Body of pancreas (tissue), 4 donors: Measurements from ENCODE around the gene ANKS1B. TPM values are rescaled to one million over a fixed set of nuclear protein-coding genes. Genes with fewer than 3 reads are reported as not detected.
"Not testable (repeated sequence)": the region's sequence is repeated elsewhere in the genome, so short reads cannot be mapped to it uniquely, and the experiment has no call there.

Source experiments
- ATAC-seq: fragments of 150-250 bp; one replicate; pipeline ENCODE4 v1.9.1; 2016
- DNase-seq, 4 donors: peaks; one replicate each; pipeline ENCODE4 v3.0.0-alpha.2; 2019
- H3K27ac ChIP-seq, 4 donors: fragments of 200-600 bp; sonication (generic); 1 replicate in 3 of 4; 2 replicates in 1 of 4; pipeline versions ENCODE4 v1.5.1 to v1.6.1; 2016 to 2019; ENCODE audit warnings: mild to moderate bottlenecking in 1 of 4, mixed read lengths in 1 of 4, moderate library complexity in 1 of 4
- H3K27me3 ChIP-seq, 2 donors: fragments of 200-600 bp; sonication (generic); one replicate each; pipeline ENCODE4 v1.6.0; 2016; ENCODE audit warnings: mild to moderate bottlenecking in 1 of 2
- H3K36me3 ChIP-seq, 2 donors: fragments of 200-600 bp; sonication (generic); replicated peaks in 1 of 2; 2 replicates each; pipeline ENCODE4 v1.5.1; 2016; ENCODE audit warnings: low read depth in 2 of 2; ENCODE audit not compliant: insufficient read depth in 1 of 2
- H3K4me1 ChIP-seq: fragments of 200-600 bp; sonication (generic); one replicate; pipeline ENCODE4 v1.6.0; 2016
- H3K4me3 ChIP-seq, 2 donors: fragments of 200-600 bp; sonication (generic); 1 replicate in 1 of 2; 2 replicates in 1 of 2; pipeline ENCODE4 v1.5.1; 2016 to 2019
- H3K9me3 ChIP-seq, 3 donors: fragments of 200-600 bp; sonication (generic); 1 replicate in 2 of 3; 2 replicates in 1 of 3; pipeline ENCODE4 v1.5.1; 2016
- CTCF ChIP-seq, 7 experiments: fragments of 450-650 bp in 4 of 7; fragments of 200-600 bp in 3 of 7; sonication (generic) in 3 of 7; IDR thresholded peaks; one replicate each; pipeline ENCODE4 v1.5.1; 2016 to 2019; ENCODE audit warnings: antibody characterized with exemption in 7 of 7
- POLR2A ChIP-seq, 3 donors: fragments of 450-650 bp; IDR thresholded peaks; one replicate each; pipeline ENCODE4 v1.6.1; 2016; ENCODE audit warnings: antibody characterized with exemption in 3 of 3, mild to moderate bottlenecking in 2 of 3
- WGBS, 2 donors: methylation state at CpG; one replicate each; pipeline ENCODE4 v1.1.5; 2017; 5-methylcytosine and 5-hydroxymethylcytosine counted together
- intact Hi-C: fragments of 100-400 bp; cut with DNase I; formaldehyde crosslinking; loops from one replicate; pipeline ENCODE4 v1.15.1; 2023
- total RNA-seq, 2 donors: library from RNA; depleted of rRNA; stranded (reverse); fragments of >200 nt; gene quantifications; one replicate each; pipeline ENCODE4 v1.1.0, GENCODE V29; 2016

The ANKS1B gene
- total RNA-seq, 2 donors from 2014 or later = 2.1 to 10.2 TPM

- 74 to 75% methylated on average over 2 of the region's 2 CpGs for WGBS, 2 donors
- no peak for ATAC-seq
These were observed 40.3 kb upstream of the ANKS1B start for GRCh38 chr12:100024974-100025555.

GRCh38 chr12:100020370-100020769 lies 35.6 kb upstream of the ANKS1B start:
- TF ChIP-seq POLR2A (IDR thresholded peaks at IDR 0.05) (no peak), CTCF (IDR thresholded peaks at IDR 0.05) (no peak)
- H3K4me3 ChIP-seq = no peak overlapping the region
- ATAC-seq (no peak), DNase-seq (no peak)
- intact Hi-C loops = no loop called here
- no peaks in the 10 kb centered on the region for H3K9me3 ChIP-seq
- WGBS, 2 donors = 56 to 63% methylated on average over 1 of the region's 1 CpG
- no peaks in the 10 kb centered on the region for H3K27me3 ChIP-seq
- no peak overlapping the region for H3K27ac ChIP-seq
- no peaks in the 10 kb centered on the region for H3K36me3 ChIP-seq
- no peaks in the 10 kb centered on the region for H3K4me1 ChIP-seq

More at GRCh38 chr12:100024974-100025555, 40.3 kb upstream of the ANKS1B start:
- TF ChIP-seq CTCF (IDR thresholded peaks at IDR 0.05) (no peak), POLR2A (IDR thresholded peaks at IDR 0.05) (no peak)
- H3K4me1 ChIP-seq = no peaks in the 10 kb centered on the region
- no peaks in the 10 kb centered on the region for H3K9me3 ChIP-seq
- DNase-seq = no peak
- no peaks in the 10 kb centered on the region for H3K36me3 ChIP-seq
- intact Hi-C loops = no loop called here
- no peak overlapping the region for H3K27ac ChIP-seq
- H3K4me3 ChIP-seq = no peak overlapping the region
- H3K27me3 ChIP-seq = no peaks in the 10 kb centered on the region

- DNase-seq (no peak), ATAC-seq (no peak)
- no peaks in the 10 kb centered on the region for H3K9me3 ChIP-seq
- no peak overlapping the region for H3K4me3 ChIP-seq
- WGBS, 2 donors = 55 to 61% methylated on average over 3 of the region's 3 CpGs
- H3K27ac ChIP-seq = no peak overlapping the region
- no peak for TF ChIP-seq POLR2A (IDR thresholded peaks at IDR 0.05)
- no peak for TF ChIP-seq CTCF (IDR thresholded peaks at IDR 0.05)
- H3K27me3 ChIP-seq = no peaks in the 10 kb centered on the region
- no peaks in the 10 kb centered on the region for H3K36me3 ChIP-seq
- H3K4me1 ChIP-seq = no peaks in the 10 kb centered on the region
- intact Hi-C loops = no loop called here
These were observed 32.3 kb upstream of the ANKS1B start for GRCh38 chr12:100017056-100017455.

GRCh38 chr12:100016304-100016703 lies 31.6 kb upstream of the ANKS1B start:
- H3K4me3 ChIP-seq, H3K36me3 ChIP-seq, DNase-seq, H3K27me3 ChIP-seq, H3K4me1 ChIP-seq, intact Hi-C loops, H3K9me3 ChIP-seq, ATAC-seq, H3K27ac ChIP-seq: not testable (repeated sequence)
- 79 to 82% methylated on average over 4 of the region's 4 CpGs for WGBS, 2 donors

- H3K36me3 ChIP-seq, H3K9me3 ChIP-seq, H3K27ac ChIP-seq, H3K27me3 ChIP-seq, DNase-seq, H3K4me3 ChIP-seq, intact Hi-C loops, H3K4me1 ChIP-seq, ATAC-seq: not testable (repeated sequence)
- WGBS, 2 donors = 65 to 71% methylated on average over 9 of the region's 9 CpGs
These were observed 21.1 kb upstream of the ANKS1B start for GRCh38 chr12:100005846-100006245.

- Histone ChIP-seq H3K4me1 (no peaks in the 10 kb centered on the region), H3K9me3 (no peaks in the 10 kb centered on the region), H3K27ac (no peak overlapping the region), H3K4me3 (no peak overlapping the region), H3K36me3 (no peaks in the 10 kb centered on the region), H3K27me3 (no peaks in the 10 kb centered on the region)
- ATAC-seq (no peak), DNase-seq (no peak)
- intact Hi-C loops = no loop called here
- TF ChIP-seq CTCF (IDR thresholded peaks at IDR 0.05) = no peak
- no peak for TF ChIP-seq POLR2A (IDR thresholded peaks at IDR 0.05)
- WGBS, 2 donors = 59 to 63% methylated on average over 1 of the region's 1 CpG
These were observed 13.1 kb upstream of the ANKS1B start for GRCh38 chr12:99997806-99998205.
